ENCODE measurements around the gene SYP.
A peak's percentile ranks its signal among the peaks of the same experiment; 100 is the strongest.

Gene SYP

GRCh38 chrX:49199906-49200771 is at the start of gene SYP:
Gene SYP (minus strand): TSS chrX:49200193. CDS start chrX:49200186, 7 bp downstream.
- DNase-seq (ENCODE audit: low spot score): peak; percentile 80

- DNase-seq (ENCODE audit: low spot score): no peak
These were observed 49.6 kb upstream of the SYP start for GRCh38 chrX:49249616-49250015.

GRCh38 chrX:49249071-49249470 is 49.1 kb upstream of the SYP start:
- no peak for DNase-seq (ENCODE audit: low spot score)

- DNase-seq (ENCODE audit: low spot score): no peak
These were observed 48.2 kb upstream of the SYP start for GRCh38 chrX:49247916-49248811.

- DNase-seq (ENCODE audit: low spot score): no peak
These were observed 47.4 kb upstream of the SYP start for GRCh38 chrX:49247346-49247745.

- no peak for DNase-seq (ENCODE audit: low spot score)
These were observed 46.5 kb upstream of the SYP start for GRCh38 chrX:49246541-49246940.

- no peak for DNase-seq (ENCODE audit: low spot score)
These were observed 44.2 kb upstream of the SYP start for GRCh38 chrX:49244207-49244606.

- DNase-seq (ENCODE audit: low spot score): no peak
These were observed 43.2 kb upstream of the SYP start for GRCh38 chrX:49243166-49243565.

GRCh38 chrX:49242545-49243066 is 42.6 kb upstream of the SYP start:
- no peak for DNase-seq (ENCODE audit: low spot score)

- no peak for DNase-seq (ENCODE audit: low spot score)
These were observed 38.7 kb upstream of the SYP start for GRCh38 chrX:49238735-49239134.

- no peak for DNase-seq (ENCODE audit: low spot score)
These were observed 37.1 kb upstream of the SYP start for GRCh38 chrX:49237060-49237459.

GRCh38 chrX:49233887-49234555 is 34.0 kb upstream of the SYP start:
- DNase-seq (ENCODE audit: low spot score): no peak

- DNase-seq (ENCODE audit: low spot score): no peak
These were observed 33.2 kb upstream of the SYP start, which contains the start of gene CACNA1F for GRCh38 chrX:49233176-49233575. Gene CACNA1F (minus strand): TSS chrX:49233340. CDS start chrX:49233309, 31 bp downstream.

GRCh38 chrX:49232525-49232924 is 32.5 kb upstream of the SYP start:
- no peak for DNase-seq (ENCODE audit: low spot score)

- no peak for DNase-seq (ENCODE audit: low spot score)
These were observed 31.5 kb upstream of the SYP start for GRCh38 chrX:49231333-49232000.

- no peak for DNase-seq (ENCODE audit: low spot score)
These were observed 30.7 kb upstream of the SYP start for GRCh38 chrX:49230500-49231232.

GRCh38 chrX:49228185-49228584 is 28.2 kb upstream of the SYP start:
- DNase-seq (ENCODE audit: low spot score): no peak

GRCh38 chrX:49227726-49228125 is 27.7 kb upstream of the SYP start:
- DNase-seq (ENCODE audit: low spot score): no peak

- DNase-seq (ENCODE audit: low spot score): no peak
These were observed 27.0 kb upstream of the SYP start for GRCh38 chrX:49226946-49227345.

- no peak for DNase-seq (ENCODE audit: low spot score)
These were observed 25.9 kb upstream of the SYP start for GRCh38 chrX:49225858-49226257.

- DNase-seq (ENCODE audit: low spot score): no peak
These were observed 21.9 kb upstream of the SYP start for GRCh38 chrX:49221868-49222267.
